Aorta (tissue), 5 donors: ENCODE results near the gene RPL27A. TPM values are rescaled to one million over a fixed set of nuclear protein-coding genes. Genes with fewer than 3 reads are reported as not detected.
"Not testable (repeated sequence)": the region's sequence is repeated elsewhere in the genome, so short reads cannot be mapped to it uniquely, and the experiment has no call there.

Experiments used
- ATAC-seq: fragments of 200-7000 bp; cut with Tn5 transposase; one replicate; pipeline ENCODE4 v1.9.1; 2022; ENCODE audit warnings: moderate library complexity; ENCODE audit not compliant: low FRiP score
- DNase-seq, 2 donors: peaks; one replicate each; pipeline ENCODE4 v3.0.0-alpha.2; 2020
- H3K27ac ChIP-seq, 2 donors: one replicate each; pipeline ENCODE4 v1.5.1; 2013; ENCODE audit warnings: low read length in 2 of 2, mild to moderate bottlenecking in 2 of 2, moderate library complexity in 2 of 2, control low read depth in 1 of 2, inconsistent platforms in 1 of 2, low read depth in 1 of 2
- H3K27me3 ChIP-seq, 2 donors: one replicate each; pipeline ENCODE4 v1.6.1; 2013; ENCODE audit warnings: control low read depth in 1 of 2, low read length in 1 of 2, mild to moderate bottlenecking in 1 of 2, moderate library complexity in 1 of 2; ENCODE audit not compliant: insufficient read depth in 2 of 2, control insufficient read depth in 1 of 2
- H3K36me3 ChIP-seq, 2 donors: one replicate each; pipeline ENCODE4 v1.6.1; 2013; ENCODE audit warnings: control low read depth in 1 of 2, low read length in 1 of 2, mild to moderate bottlenecking in 1 of 2; ENCODE audit not compliant: insufficient read depth in 2 of 2, control insufficient read depth in 1 of 2
- H3K4me1 ChIP-seq, 2 donors: one replicate each; pipeline ENCODE4 v1.6.1; 2013; ENCODE audit warnings: low read length in 2 of 2, control low read depth in 1 of 2, mild to moderate bottlenecking in 1 of 2, moderate library complexity in 1 of 2; ENCODE audit not compliant: insufficient read depth in 2 of 2, control insufficient read depth in 1 of 2
- H3K4me3 ChIP-seq, 2 donors: one replicate each; pipeline ENCODE4 v1.5.1; 2013; ENCODE audit warnings: low read length in 2 of 2, control low read depth in 1 of 2, mild to moderate bottlenecking in 1 of 2
- H3K9me3 ChIP-seq: one replicate; pipeline ENCODE4 v1.6.1; 2013; ENCODE audit warnings: mild to moderate bottlenecking, low read length; ENCODE audit not compliant: control insufficient read depth
- WGBS, 2 donors: extraction: QIAGEN DNeasy Blood & Tissue Kit; methylation state at CpG; one replicate each; pipeline ENCODE4 v1.1.7; 2013; 5-methylcytosine and 5-hydroxymethylcytosine counted together
- intact Hi-C, 2 donors: fragments of 100-400 bp; cut with DNase I; formaldehyde crosslinking; loops; one replicate each; pipeline versions ENCODE4 v1.14.2 to v1.15.0; 2022
- polyA plus RNA-seq, 2 donors: library from polyadenylated mRNA; stranded (reverse); fragments of 200-250 nt; gene quantifications; one replicate each; pipeline ENCODE4 v1.2.3, GENCODE V29; 2013
- total RNA-seq, 2 donors: library from RNA; stranded (reverse); fragmentation: NEBNext Ultra II Directional; extraction: Animal tissue kit (Norgen Biotek cat#: 25700); gene quantifications; one replicate each; pipeline ENCODE4 v1.2.1, GENCODE V29; 2021
- donor health status: healthy with polysubstance abuse.
- donor health status: Bipolar disorder and iron deficiency.
- donor health status: DM: no; HTN: no; CAD: no.
- donor health status: DM: no; HTN: no; CAD: no.
- donor health status: DM: yes; HTN: yes; CAD: no.

Gene RPL27A
- total and polyA plus RNA-seq, 4 donors = 623 to 4,548 (median 1,558) TPM

DNA sequence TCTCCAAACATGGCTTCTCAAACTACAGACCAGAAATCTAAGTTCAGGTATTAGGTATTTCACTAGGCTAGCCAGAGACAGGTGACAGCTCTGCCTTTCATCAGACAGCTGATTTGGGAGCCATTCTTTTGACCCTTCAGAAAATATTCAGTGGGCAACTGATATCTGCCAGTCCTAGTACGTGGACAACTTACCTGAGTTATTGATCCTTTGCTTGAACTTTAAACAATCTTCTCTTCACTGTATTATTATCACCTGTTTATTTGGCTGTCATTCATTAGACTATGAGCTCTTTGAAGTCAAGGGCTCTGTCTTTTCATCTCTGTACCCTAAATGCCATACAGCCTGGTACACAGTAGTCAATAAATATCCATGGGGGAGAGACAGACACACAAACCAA, 17.4 kb upstream of the RPL27A start:
- H3K27ac ChIP-seq = no peak overlapping the region
- H3K9me3 ChIP-seq = no peaks in the 10 kb centered on the region
- no peaks in the 10 kb centered on the region for H3K4me1 ChIP-seq
- intact Hi-C loops = no loop called here
- no peak overlapping the region for H3K4me3 ChIP-seq
- ATAC-seq = no peak
- no peak for DNase-seq
- H3K36me3 ChIP-seq = no peaks in the 10 kb centered on the region
- 93 to 95% methylated on average over 1 of the region's 1 CpG for WGBS, 2 donors
- H3K27me3 ChIP-seq = no peaks in the 10 kb centered on the region

DNA sequence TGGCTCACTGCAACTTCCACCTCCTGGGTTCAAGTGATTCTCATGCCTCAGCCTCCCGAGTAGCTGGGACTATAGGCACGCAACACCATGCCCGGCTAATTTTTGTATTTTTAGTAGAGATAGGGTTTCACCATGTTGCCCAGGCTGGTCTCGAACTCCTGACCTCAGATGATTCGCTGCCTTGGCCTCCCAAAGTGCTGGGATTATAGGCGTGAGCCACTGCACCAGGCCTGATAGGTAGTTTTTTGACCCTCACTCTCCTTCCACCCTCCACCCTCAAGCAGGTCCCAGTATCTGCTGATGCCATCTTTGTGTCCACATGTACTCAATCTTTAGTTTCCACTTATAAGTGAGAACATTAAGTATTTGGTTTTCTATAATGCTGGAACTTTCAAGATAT, 12.5 kb upstream of the RPL27A start:
- H3K27ac ChIP-seq, H3K27me3 ChIP-seq, H3K4me3 ChIP-seq, ATAC-seq, H3K4me1 ChIP-seq, H3K36me3 ChIP-seq, DNase-seq, H3K9me3 ChIP-seq, intact Hi-C loops: not testable (repeated sequence)
- WGBS, 2 donors = 93 to 97% methylated on average over 6 of the region's 6 CpGs

DNA sequence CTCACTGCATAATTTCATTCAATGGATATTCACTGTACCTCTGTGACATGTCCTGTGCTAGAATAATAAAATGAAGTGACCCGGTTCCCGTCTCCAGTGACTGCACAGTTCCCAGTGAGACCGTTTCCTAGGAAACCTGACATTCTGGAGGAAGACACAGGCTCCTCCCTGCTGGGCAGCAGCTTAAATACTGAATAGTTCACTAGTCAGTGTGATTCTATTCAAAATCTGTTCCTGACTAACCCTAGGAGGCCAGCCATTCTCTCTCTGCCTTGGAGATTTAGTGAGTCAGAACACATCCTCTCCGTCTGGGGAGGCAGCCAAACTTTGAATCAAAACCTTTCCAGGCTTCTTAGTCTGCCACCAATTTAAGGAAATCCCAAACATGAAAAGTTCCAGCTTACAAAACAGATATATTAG, 11.4 kb upstream of the RPL27A start:
- Histone ChIP-seq H3K36me3 (no peaks in the 10 kb centered on the region), H3K4me3 (no peak overlapping the region), H3K4me1 (peaks cover 0 to 3% of the 10 kb centered on the region in 2 donors), H3K27ac (peak overlapping the region in 1 of 2 donors; percentile 62), H3K27me3 (no peaks in the 10 kb centered on the region), H3K9me3 (no peaks in the 10 kb centered on the region)
- intact Hi-C loops = loop anchor here in 1 of 2 donors (1.0 kb wide), 1 partner anchor 11 kb away; the partner anchor contains the start of genes RPL27A and TRIM66
- ATAC-seq (peak; percentile 93), DNase-seq (peak in 1 of 2 donors; percentile 72)
- 3 to 8% methylated on average over 4 of the region's 4 CpGs for WGBS, 2 donors

DNA sequence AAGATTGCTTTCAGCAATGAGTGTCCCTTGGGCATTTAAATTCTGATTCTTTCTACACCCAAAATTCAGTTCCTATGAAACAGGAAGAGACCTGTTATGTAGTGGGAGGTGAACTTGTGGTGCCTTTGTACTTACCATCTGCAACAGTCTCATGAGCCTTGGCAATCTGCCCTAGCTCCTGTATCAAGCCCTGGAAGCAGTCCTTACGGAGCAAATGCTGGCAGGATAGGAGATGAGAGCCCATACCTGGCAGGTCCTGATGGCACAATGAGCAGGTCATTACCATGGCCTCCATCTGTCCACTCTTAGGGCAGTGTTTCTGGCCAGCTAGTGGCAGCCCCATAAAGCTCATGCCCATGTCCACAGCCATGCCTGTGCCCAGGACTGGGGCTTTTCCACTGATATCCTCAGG, 10.9 kb upstream of the RPL27A start:
- Histone ChIP-seq H3K27ac (peak overlapping the region; percentile 77 to 80), H3K9me3 (no peaks in the 10 kb centered on the region), H3K4me1 (peaks cover 0 to 3% of the 10 kb centered on the region in 2 donors), H3K4me3 (no peak overlapping the region), H3K27me3 (no peaks in the 10 kb centered on the region), H3K36me3 (no peaks in the 10 kb centered on the region)
- DNase-seq (no peak), ATAC-seq (peak; percentile 77)
- WGBS, 2 donors = 0 to 13% methylated on average over 1 of the region's 1 CpG
- intact Hi-C loops = loop anchor here in 1 of 2 donors (1.0 kb wide), 1 partner anchor 11 kb away; the partner anchor contains the start of genes RPL27A and TRIM66

DNA sequence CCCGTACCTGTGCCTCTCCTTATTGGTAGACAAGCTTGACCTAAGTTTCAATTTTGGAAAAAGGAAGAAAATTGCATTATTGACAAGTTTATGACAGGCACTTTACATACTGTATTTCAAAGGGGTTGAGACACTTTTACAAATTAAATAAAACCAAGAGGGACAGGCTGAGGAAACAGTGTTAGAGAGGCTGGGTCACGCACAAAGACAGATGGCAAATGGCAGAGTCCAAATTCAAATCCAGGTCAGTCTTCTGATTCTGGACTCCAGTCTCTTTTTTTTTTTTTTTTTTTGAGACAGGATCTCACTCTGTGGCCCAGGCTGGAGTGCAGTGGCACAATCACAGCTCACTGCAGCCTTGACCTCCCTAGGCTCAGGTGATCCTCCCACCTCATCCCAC, 10.2 kb upstream of the RPL27A start:
- DNase-seq (no peak), ATAC-seq (no peak)
- Histone ChIP-seq H3K9me3 (no peaks in the 10 kb centered on the region), H3K4me3 (no peak overlapping the region), H3K27ac (peak overlapping the region; percentile 77 to 80), H3K4me1 (peaks cover 0 to 3% of the 10 kb centered on the region in 2 donors), H3K36me3 (no peaks in the 10 kb centered on the region), H3K27me3 (no peaks in the 10 kb centered on the region)
- 95 to 98% methylated on average over 2 of the region's 2 CpGs for WGBS, 2 donors
- intact Hi-C loops = no loop called here

DNA sequence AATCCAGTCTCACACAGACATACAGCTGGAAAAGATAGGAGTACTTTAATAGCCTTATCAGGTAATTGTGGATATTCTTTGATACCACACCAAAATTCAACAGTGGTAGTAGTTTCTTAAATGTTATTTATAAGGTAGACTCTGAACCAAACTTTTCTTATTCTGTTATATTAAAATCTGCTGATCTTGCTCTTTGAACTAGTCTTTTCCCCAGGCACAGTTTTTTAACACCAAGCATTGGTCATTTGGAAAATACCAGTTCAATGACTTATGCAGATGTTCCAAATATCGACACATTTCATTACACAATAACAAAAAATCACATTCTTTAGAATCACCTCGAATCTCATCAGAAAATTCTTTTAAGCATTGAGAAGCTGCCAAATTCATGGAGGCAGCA, 7.7 kb upstream of the RPL27A start:
- no peak for ATAC-seq
- no peak for DNase-seq
- Histone ChIP-seq H3K27me3 (no peaks in the 10 kb centered on the region), H3K9me3 (no peaks in the 10 kb centered on the region), H3K36me3 (peaks cover 2 to 3% of the 10 kb centered on the region in 2 donors), H3K4me3 (no peak overlapping the region), H3K4me1 (peaks cover 0 to 3% of the 10 kb centered on the region in 2 donors), H3K27ac (no peak overlapping the region)
- WGBS, 2 donors = 86% methylated on average over 2 of the region's 2 CpGs
- intact Hi-C loops = no loop called here

DNA sequence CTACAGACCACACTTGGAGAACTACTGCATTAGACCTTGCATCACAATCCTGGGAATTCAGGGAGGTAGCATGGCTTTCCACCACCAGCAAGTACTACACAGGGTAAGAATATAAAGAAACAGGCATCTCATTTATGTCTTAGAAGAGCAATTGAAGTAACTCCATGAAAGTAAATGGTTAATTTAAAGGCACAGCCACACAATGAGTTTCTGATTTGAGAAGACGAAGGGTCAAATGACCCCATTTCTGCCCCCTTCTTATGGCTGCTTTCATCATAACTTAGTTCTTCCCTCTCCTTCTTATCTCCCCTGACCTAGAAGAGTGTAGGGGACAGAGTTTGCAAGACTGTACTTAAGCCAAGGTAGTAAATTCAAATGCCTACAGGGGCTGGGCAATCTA, 6.1 kb upstream of the RPL27A start:
- peaks cover 2 to 3% of the 10 kb centered on the region in 2 donors for H3K36me3 ChIP-seq
- no peaks in the 10 kb centered on the region for H3K4me1 ChIP-seq
- 81 to 84% methylated on average over 1 of the region's 1 CpG for WGBS, 2 donors
- H3K4me3 ChIP-seq = no peak overlapping the region
- no peaks in the 10 kb centered on the region for H3K27me3 ChIP-seq
- DNase-seq (no peak), ATAC-seq (no peak)
- intact Hi-C loops = no loop called here
- H3K9me3 ChIP-seq = no peaks in the 10 kb centered on the region
- no peak overlapping the region for H3K27ac ChIP-seq

DNA sequence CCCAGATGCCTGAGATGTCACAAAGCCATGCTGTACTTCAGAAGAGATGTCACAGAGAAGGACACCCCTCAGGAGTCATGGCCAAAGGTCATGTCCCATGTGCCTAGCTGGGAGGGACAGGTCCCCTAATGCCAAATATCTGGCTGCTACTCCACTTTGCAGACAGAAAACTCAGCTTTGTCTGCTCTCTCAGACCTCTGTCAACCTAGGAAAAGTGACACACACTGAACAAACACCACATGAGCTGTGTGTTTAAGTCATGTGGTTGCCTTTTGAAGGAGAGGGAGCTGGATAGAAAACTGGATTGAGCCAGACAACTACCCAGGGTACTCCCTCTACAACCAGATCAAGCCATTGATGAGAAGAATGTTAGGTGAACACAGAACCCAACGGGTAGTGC, 3.6 kb upstream of the RPL27A start:
- ATAC-seq = no peak
- WGBS, 2 donors = 89 to 92% methylated on average over 1 of the region's 1 CpG
- intact Hi-C loops = no loop called here
- no peaks in the 10 kb centered on the region for H3K9me3 ChIP-seq
- no peaks in the 10 kb centered on the region for H3K27me3 ChIP-seq
- no peak overlapping the region for H3K27ac ChIP-seq
- H3K36me3 ChIP-seq = peaks cover 2 to 3% of the 10 kb centered on the region in 2 donors
- no peak for DNase-seq
- no peaks in the 10 kb centered on the region for H3K4me1 ChIP-seq
- no peak overlapping the region for H3K4me3 ChIP-seq

DNA sequence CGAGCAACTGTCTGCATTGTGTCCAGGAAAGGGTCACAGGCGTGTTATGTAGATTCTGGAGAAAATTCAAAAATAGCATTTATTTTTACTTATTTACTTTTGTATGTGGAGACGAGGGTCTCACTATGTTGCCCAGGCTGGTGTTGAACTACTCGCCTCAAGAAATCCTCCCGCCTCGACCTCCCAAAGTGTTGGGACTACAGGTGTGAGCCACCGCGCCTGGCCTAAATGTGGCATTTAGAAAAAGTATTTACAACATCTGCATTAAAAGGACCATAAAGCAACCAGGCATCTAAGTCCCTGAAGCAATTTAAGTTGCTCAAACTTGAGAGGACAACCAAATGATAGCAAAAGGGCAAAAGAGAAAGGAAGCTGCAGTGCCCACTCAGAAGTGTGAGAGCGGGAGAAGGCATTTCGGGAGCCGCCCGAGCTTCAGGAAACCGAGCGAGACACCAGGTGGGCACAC, 722 bp upstream of the RPL27A start:
- Histone ChIP-seq H3K27ac (peak overlapping the region; percentile 10 to 66), H3K4me3 (peak overlapping the region; percentile 28 to 70), H3K27me3 (no peaks in the 10 kb centered on the region), H3K36me3 (peaks cover 2 to 3% of the 10 kb centered on the region in 2 donors), H3K9me3 (no peaks in the 10 kb centered on the region), H3K4me1 (no peaks in the 10 kb centered on the region)
- DNase-seq (no peak), ATAC-seq (no peak)
- WGBS, 2 donors = 20 to 25% methylated on average over 14 of the region's 14 CpGs
- intact Hi-C loops = loop anchor here (1.0 to 10.0 kb wide), 6 partner anchors 11 to 283 kb away; partner anchors contain the start of genes AKIP1 (in 1 of the 2) and TMEM9B (in 1 of the 2)
